GM23338 (cell line): ENCODE data around the gene CCDC177. TPM values are rescaled to one million over a fixed set of nuclear protein-coding genes. Genes with fewer than 3 reads are reported as not detected.

Source experiments
- ATAC-seq: fragments of 200-7000 bp; cut with Tn5 transposase; 3 replicates; pipeline ENCODE4 v1.9.1; 2020
- DNase-seq: peaks from one replicate; pipeline ENCODE4 v3.0.0-alpha.2; 2015; ENCODE audit warnings: low spot score
- H2AFZ ChIP-seq: fragments of 200-600 bp; sonication (generic); 2 replicates; pipeline ENCODE4 v1.8.0; 2016; ENCODE audit warnings: antibody characterized with exemption, mild to moderate bottlenecking, moderate library complexity
- H3F3A ChIP-seq: fragments of 200-600 bp; sonication (generic); replicated peaks from 2 replicates; pipeline ENCODE4 v1.8.0; 2017; ENCODE audit warnings: antibody characterized with exemption, mixed run types, low read depth
- H3K27ac ChIP-seq: fragments of 200-600 bp; sonication (generic); 2 replicates; pipeline ENCODE4 v1.6.1; 2016; ENCODE audit warnings: low read depth
- H3K27me3 ChIP-seq: fragments of 200-600 bp; sonication (generic); 2 replicates; pipeline ENCODE4 v1.8.0; 2016; ENCODE audit warnings: mild to moderate bottlenecking, mixed run types, moderate library complexity; ENCODE audit not compliant: insufficient read depth
- H3K36me3 ChIP-seq: fragments of 200-600 bp; sonication (generic); 2 replicates; pipeline ENCODE4 v1.8.0; 2016; ENCODE audit warnings: mild to moderate bottlenecking; ENCODE audit not compliant: insufficient read depth
- H3K4me1 ChIP-seq: fragments of 200-600 bp; sonication (generic); 2 replicates; pipeline ENCODE4 v1.8.0; 2016; ENCODE audit warnings: mild to moderate bottlenecking, moderate library complexity; ENCODE audit not compliant: insufficient read depth
- H3K4me2 ChIP-seq: fragments of 200-600 bp; sonication (generic); 2 replicates; pipeline ENCODE4 v1.7.1; 2017; ENCODE audit warnings: mixed run types
- H3K4me3 ChIP-seq: fragments of 200-600 bp; sonication (generic); 2 replicates; pipeline ENCODE4 v1.6.1; 2016; ENCODE audit warnings: mixed run types
- H3K79me2 ChIP-seq: fragments of 200-600 bp; sonication (generic); replicated peaks from 2 replicates; pipeline ENCODE4 v1.8.0; 2017; ENCODE audit warnings: mild to moderate bottlenecking; ENCODE audit not compliant: insufficient read depth
- H3K9me2 ChIP-seq: fragments of 200-600 bp; sonication (generic); 2 replicates; pipeline ENCODE4 v1.8.0; 2017; ENCODE audit not compliant: insufficient read depth
- H4K20me1 ChIP-seq: fragments of 200-600 bp; sonication (generic); replicated peaks from 2 replicates; pipeline ENCODE4 v1.8.0; 2017; ENCODE audit warnings: mild to moderate bottlenecking; ENCODE audit not compliant: insufficient read depth
- H3K27ac Mint-ChIP-seq: 2 replicates; pipeline ENCODE4 v1.8.0; 2020; ENCODE audit warnings: inconsistent platforms, mild to moderate bottlenecking, moderate library complexity, mixed read lengths
- H3K27me3 Mint-ChIP-seq: 3 replicates; pipeline ENCODE4 v1.8.0; 2022; ENCODE audit warnings: low read depth, mild to moderate bottlenecking, moderate library complexity, mixed read lengths, inconsistent platforms; ENCODE audit not compliant: insufficient read depth, poor library complexity
- H3K36me3 Mint-ChIP-seq: 3 replicates; pipeline ENCODE4 v1.8.0; 2021; ENCODE audit warnings: low read depth, mild to moderate bottlenecking, inconsistent platforms, moderate library complexity, mixed read lengths
- H3K4me1 Mint-ChIP-seq: 3 replicates; pipeline ENCODE4 v1.8.0; 2020; ENCODE audit warnings: mild to moderate bottlenecking, inconsistent platforms, mixed read lengths
- H3K4me3 Mint-ChIP-seq: 3 replicates; pipeline ENCODE4 v1.8.0; 2021; ENCODE audit warnings: moderate library complexity, mild to moderate bottlenecking, inconsistent platforms, mixed read lengths
- H3K9me3 Mint-ChIP-seq: 3 replicates; pipeline ENCODE4 v1.8.0; 2020; ENCODE audit warnings: moderate library complexity, mild to moderate bottlenecking, inconsistent platforms, mixed read lengths
- CREB1 ChIP-seq: fragments of 250-450 bp; sonication (Bioruptor Pico); IDR thresholded peaks from 2 replicates; pipeline ENCODE4 v1.5.0; 2020; ENCODE audit warnings: low read depth, mild to moderate bottlenecking, moderate library complexity
- EZH2 ChIP-seq: fragments of 200-600 bp; sonication (generic); IDR thresholded peaks from one replicate; pipeline ENCODE4 v1.8.0; 2017; ENCODE audit warnings: antibody characterized with exemption, mild to moderate bottlenecking, low read depth; ENCODE audit not compliant: unreplicated experiment
- EZH2phosphoT487 ChIP-seq: fragments of 200-600 bp; sonication (generic); IDR thresholded peaks from one replicate; pipeline ENCODE4 v1.8.1; 2018; ENCODE audit warnings: antibody characterized with exemption; ENCODE audit not compliant: unreplicated experiment
- JUNB ChIP-seq: IDR thresholded peaks from one replicate; pipeline ENCODE4 v1.6.1; 2016; ENCODE audit warnings: antibody characterized with exemption; ENCODE audit not compliant: unreplicated experiment
- NANOG ChIP-seq: IDR thresholded peaks from 2 replicates; pipeline ENCODE4 v1.6.1; 2016; ENCODE audit warnings: antibody characterized with exemption, borderline replicate concordance
- POLR2AphosphoS5 ChIP-seq: IDR thresholded peaks from 2 replicates; pipeline ENCODE4 v1.6.1; 2016; ENCODE audit warnings: antibody characterized with exemption, low read depth
- STAT1 ChIP-seq: IDR thresholded peaks from one replicate; pipeline ENCODE4 v1.6.1; 2016; ENCODE audit warnings: antibody characterized with exemption; ENCODE audit not compliant: unreplicated experiment
- ZNF114 ChIP-seq: fragments of 250-450 bp; sonication (Bioruptor Pico); IDR thresholded peaks from 2 replicates; pipeline ENCODE4 v1.5.0; 2020; ENCODE audit warnings: mild to moderate bottlenecking, moderate library complexity
- polyA plus RNA-seq: library from polyadenylated mRNA; unstranded; fragments of >200 nt; fragmentation: Nextera tagmentation; extraction: Ambion mirVana; gene quantifications from 2 replicates; pipeline ENCODE4 v1.2.1, GENCODE V29; 2016
- total RNA-seq: library from RNA; depleted of rRNA; stranded (reverse); fragments of >200 nt; shearing (Covaris generic); gene quantifications from 2 replicates; pipeline ENCODE4 v1.2.3, GENCODE V29; 2014
- TF ChIP-seq, protein P1 (sequence below): fragments of 250-450 bp; sonication (Bioruptor Pico); IDR thresholded peaks from 2 replicates; pipeline ENCODE4 v1.5.0; 2020; ENCODE audit warnings: mild to moderate bottlenecking, moderate library complexity
- TF ChIP-seq, protein P2 (sequence below): IDR thresholded peaks from 2 replicates; pipeline ENCODE4 v1.6.1; 2016; ENCODE audit warnings: antibody characterized with exemption

CCDC177 gene
- total and polyA plus RNA-seq, 2 experiments from 2014 or later, result 0.18 to 1.7 TPM

DNA sequence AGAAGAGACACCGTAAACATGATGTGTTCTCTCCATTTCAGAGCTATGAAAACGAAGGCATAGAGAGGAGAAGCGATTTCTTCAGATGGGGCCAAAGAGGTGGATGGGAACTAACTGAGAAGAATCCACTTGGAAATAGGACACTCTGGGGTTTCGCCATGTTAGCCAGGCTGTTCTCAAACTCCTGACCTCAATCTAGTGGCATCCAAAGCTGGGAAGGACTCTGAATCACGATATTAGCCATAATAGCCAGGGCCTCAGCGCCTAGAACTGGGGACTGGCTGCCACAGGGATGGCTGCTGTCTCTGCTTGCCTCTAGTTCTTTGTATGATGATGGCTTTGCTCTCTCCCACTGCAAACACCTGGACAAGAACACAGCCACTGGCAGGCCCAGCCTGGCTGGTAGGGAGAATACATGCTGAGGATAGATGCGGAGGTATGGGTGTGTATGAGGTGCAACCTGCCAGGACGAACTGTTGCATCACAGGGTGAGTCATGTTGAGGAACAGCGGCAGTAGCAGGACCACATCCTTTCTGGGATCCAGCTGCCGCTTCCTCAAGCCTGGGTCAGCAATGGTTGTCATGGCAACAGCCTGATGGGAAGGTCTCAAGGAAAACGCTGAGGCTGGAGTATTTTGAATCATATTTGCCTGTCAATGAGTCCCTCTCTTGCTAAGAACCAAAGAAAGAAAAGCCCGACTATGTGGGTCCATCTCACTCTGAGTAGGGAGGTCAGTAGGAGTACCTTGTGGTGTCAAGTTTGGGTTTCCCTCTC is 31.1 kb downstream of the CCDC177 start (continued):
- TF ChIP-seq, protein P1, sequence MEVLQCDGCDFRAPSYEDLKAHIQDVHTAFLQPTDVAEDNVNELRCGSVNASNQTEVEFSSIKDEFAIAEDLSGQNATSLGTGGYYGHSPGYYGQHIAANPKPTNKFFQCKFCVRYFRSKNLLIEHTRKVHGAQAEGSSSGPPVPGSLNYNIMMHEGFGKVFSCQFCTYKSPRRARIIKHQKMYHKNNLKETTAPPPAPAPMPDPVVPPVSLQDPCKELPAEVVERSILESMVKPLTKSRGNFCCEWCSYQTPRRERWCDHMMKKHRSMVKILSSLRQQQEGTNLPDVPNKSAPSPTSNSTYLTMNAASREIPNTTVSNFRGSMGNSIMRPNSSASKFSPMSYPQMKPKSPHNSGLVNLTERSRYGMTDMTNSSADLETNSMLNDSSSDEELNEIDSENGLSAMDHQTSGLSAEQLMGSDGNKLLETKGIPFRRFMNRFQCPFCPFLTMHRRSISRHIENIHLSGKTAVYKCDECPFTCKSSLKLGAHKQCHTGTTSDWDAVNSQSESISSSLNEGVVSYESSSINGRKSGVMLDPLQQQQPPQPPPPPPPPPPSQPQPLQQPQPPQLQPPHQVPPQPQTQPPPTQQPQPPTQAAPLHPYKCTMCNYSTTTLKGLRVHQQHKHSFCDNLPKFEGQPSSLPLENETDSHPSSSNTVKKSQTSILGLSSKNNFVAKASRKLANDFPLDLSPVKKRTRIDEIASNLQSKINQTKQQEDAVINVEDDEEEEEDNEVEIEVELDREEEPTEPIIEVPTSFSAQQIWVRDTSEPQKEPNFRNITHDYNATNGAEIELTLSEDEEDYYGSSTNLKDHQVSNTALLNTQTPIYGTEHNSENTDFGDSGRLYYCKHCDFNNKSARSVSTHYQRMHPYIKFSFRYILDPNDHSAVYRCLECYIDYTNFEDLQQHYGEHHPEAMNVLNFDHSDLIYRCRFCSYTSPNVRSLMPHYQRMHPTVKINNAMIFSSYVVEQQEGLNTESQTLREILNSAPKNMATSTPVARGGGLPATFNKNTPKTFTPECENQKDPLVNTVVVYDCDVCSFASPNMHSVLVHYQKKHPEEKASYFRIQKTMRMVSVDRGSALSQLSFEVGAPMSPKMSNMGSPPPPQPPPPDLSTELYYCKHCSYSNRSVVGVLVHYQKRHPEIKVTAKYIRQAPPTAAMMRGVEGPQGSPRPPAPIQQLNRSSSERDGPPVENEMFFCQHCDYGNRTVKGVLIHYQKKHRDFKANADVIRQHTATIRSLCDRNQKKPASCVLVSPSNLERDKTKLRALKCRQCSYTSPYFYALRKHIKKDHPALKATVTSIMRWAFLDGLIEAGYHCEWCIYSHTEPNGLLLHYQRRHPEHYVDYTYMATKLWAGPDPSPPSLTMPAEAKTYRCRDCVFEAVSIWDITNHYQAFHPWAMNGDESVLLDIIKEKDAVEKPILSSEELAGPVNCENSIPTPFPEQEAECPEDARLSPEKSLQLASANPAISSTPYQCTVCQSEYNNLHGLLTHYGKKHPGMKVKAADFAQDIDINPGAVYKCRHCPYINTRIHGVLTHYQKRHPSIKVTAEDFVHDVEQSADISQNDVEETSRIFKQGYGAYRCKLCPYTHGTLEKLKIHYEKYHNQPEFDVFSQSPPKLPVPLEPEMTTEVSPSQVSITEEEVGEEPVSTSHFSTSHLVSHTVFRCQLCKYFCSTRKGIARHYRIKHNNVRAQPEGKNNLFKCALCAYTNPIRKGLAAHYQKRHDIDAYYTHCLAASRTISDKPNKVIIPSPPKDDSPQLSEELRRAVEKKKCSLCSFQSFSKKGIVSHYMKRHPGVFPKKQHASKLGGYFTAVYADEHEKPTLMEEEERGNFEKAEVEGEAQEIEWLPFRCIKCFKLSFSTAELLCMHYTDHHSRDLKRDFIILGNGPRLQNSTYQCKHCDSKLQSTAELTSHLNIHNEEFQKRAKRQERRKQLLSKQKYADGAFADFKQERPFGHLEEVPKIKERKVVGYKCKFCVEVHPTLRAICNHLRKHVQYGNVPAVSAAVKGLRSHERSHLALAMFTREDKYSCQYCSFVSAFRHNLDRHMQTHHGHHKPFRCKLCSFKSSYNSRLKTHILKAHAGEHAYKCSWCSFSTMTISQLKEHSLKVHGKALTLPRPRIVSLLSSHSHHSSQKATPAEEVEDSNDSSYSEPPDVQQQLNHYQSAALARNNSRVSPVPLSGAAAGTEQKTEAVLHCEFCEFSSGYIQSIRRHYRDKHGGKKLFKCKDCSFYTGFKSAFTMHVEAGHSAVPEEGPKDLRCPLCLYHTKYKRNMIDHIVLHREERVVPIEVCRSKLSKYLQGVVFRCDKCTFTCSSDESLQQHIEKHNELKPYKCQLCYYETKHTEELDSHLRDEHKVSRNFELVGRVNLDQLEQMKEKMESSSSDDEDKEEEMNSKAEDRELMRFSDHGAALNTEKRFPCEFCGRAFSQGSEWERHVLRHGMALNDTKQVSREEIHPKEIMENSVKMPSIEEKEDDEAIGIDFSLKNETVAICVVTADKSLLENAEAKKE (CRISPR knock-in tag), result no peak
- TF ChIP-seq STAT1 (no peak), CREB1 (no peak), EZH2phosphoT487 (no peak), ZNF114 (CRISPR knock-in tag) (no peak), EZH2 (no peak), NANOG (no peak)
- TF ChIP-seq, protein P2, sequence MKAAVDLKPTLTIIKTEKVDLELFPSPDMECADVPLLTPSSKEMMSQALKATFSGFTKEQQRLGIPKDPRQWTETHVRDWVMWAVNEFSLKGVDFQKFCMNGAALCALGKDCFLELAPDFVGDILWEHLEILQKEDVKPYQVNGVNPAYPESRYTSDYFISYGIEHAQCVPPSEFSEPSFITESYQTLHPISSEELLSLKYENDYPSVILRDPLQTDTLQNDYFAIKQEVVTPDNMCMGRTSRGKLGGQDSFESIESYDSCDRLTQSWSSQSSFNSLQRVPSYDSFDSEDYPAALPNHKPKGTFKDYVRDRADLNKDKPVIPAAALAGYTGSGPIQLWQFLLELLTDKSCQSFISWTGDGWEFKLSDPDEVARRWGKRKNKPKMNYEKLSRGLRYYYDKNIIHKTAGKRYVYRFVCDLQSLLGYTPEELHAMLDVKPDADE, result no peak

DNA sequence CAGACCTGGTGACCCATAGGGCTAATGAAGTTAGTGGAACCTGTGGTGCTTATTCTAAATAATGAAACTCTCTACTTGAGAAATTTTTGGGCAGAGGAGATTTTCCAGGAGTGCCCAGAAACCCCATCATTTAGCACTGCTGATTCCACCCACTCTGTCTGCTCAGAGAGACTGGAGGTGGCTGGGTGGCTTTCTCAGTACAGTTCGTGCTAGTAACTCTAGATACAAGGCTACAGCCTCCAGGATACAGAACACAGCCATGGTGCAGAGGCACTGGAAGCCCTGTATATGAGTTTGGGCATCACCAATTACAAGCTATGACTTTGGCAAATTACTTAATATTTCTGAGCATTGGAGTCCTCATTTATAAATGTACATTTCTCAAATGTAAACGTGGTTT is 32.4 kb downstream of the CCDC177 start:
- Mint-ChIP-seq H3K36me3 (no peaks in the 10 kb centered on the region), H3K4me3 (no peak overlapping the region), H3K4me1 (no peaks in the 10 kb centered on the region), H3K27ac (no peak overlapping the region), H3K27me3 (peaks cover 2% of the 10 kb centered on the region), H3K9me3 (peaks cover 5% of the 10 kb centered on the region; the same call in 2 of the 3 replicates)
- Histone ChIP-seq H3K4me3 (no peak overlapping the region), H3K4me2 (no peak overlapping the region), H3K4me1 (no peaks in the 10 kb centered on the region), H3F3A (no peaks in the 10 kb centered on the region), H3K27ac (no peak overlapping the region), H3K36me3 (no peaks in the 10 kb centered on the region), H3K79me2 (no peaks in the 10 kb centered on the region), H3K27me3 (peaks cover 12% of the 10 kb centered on the region; the same call in 1 of the 2 replicates), H3K9me2 (0 out of 2 replicates have a peak, but pooled peaks cover 10% of the 10 kb centered on the region), H2AFZ (peak overlapping the region; percentile 59; the same call in 1 of the 2 replicates), H4K20me1 (no peaks in the 10 kb centered on the region)
- no peak for ATAC-seq
- DNase-seq, result no peak
- TF ChIP-seq POLR2AphosphoS5 (no peak), JUNB (no peak)
